PFSK-1 (cell line): Measurements from ENCODE around the gene TNFAIP8L3.

Source experiments
- POLR2AphosphoS5 ChIP-seq: IDR thresholded peaks from 2 replicates; pipeline ENCODE4 v1.6.1; 2012; ENCODE audit warnings: low read depth, mild to moderate bottlenecking, control low read depth, low read length, moderate library complexity
- TAF1 ChIP-seq: IDR thresholded peaks from 2 replicates; pipeline ENCODE4 v1.6.1; 2012; ENCODE audit warnings: low read length, control low read depth, borderline replicate concordance; ENCODE audit not compliant: insufficient read depth

- TF ChIP-seq TAF1 (no peak), POLR2AphosphoS5 (no peak)
Observed at GRCh38 chr15:51060030-51060673, 34.6 kb downstream of the TNFAIP8L3 start.
